ENCODE data around the gene UBE2F.

- TF ChIP-seq FOXK2 (IDR thresholded peaks at IDR 0.05) (no peak), HDGF (IDR thresholded peaks at IDR 0.05; ENCODE audit: borderline replicate concordance) (no peak)
Observed at GRCh38 chr2:237940828-237941227, 26.0 kb upstream of the UBE2F start.
